ENCODE measurements around the gene ATP4B. TPM values are rescaled to one million over a fixed set of nuclear protein-coding genes. Genes with fewer than 3 reads are reported as not detected.

The ATP4B gene
- total RNA-seq, 1 experiment from 2014 or later = not detected

DNA sequence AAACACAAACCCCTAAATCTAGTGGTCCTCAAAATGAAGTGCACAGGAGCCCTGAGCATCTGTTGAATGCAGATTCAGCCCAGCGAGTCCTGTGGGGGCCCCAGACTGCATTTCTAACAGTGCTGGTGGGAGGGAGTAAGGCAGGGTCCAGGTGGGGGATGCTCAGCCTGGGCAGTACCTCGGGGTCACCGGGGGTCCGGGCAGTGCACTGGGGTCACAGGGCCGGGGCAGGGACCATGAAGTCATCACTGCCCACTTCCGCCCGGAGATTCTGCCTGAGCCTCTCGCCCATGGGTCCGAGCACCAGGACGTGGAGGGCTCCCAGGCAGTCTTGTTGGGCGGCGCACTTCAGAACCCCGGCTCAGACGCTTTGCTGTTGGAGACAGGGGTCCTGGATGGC, 838 bp upstream of the ATP4B start:
- CTCF ChIA-PET = no interaction called here
- Histone ChIP-seq H3K4me1 (ENCODE audit: control insufficient read depth in 1 of 2, insufficient read depth in 2 of 2, low read length in 2 of 2) (no peaks in the 10 kb centered on the region), H3K9me3 (ENCODE audit: control insufficient read depth in 1 of 2, insufficient read depth in 1 of 2, low read depth in 1 of 2, low read length in 2 of 2) (no peaks in the 10 kb centered on the region), H3K27ac (ENCODE audit: low read depth, low read length) (no peak overlapping the region), H2AFZ (ENCODE audit: low read depth, low read length, poor library complexity, severe bottlenecking) (no peak overlapping the region), H3K36me3 (ENCODE audit: control insufficient read depth in 1 of 2, insufficient read depth in 2 of 2, low read length in 2 of 2) (no peaks in the 10 kb centered on the region), H4K20me1 (ENCODE audit: insufficient read depth) (no peaks in the 10 kb centered on the region), H3K9me2 (ENCODE audit: insufficient read depth) (no peaks in the 10 kb centered on the region), H3K27me3 (ENCODE audit: insufficient read depth, low read length) (no peaks in the 10 kb centered on the region), H3K4me3 (replicated peaks in 1 of 2; ENCODE audit: low read depth in 1 of 2, low read length in 2 of 2) (no peak overlapping the region), H3K79me2 (ENCODE audit: insufficient read depth, low read length) (no peaks in the 10 kb centered on the region), H3K9ac (ENCODE audit: low read length) (no peak overlapping the region), H3K4me2 (ENCODE audit: low read length) (no peak overlapping the region)
- intact Hi-C loops (cut with micrococcal nuclease) = no loop called here
- ATAC-seq = no peak
- POLR2A ChIA-PET = no interaction called here
- BruUV-seq (replicated peaks) = no TSS peak
- TF ChIP-seq RAD21 (IDR thresholded peaks at IDR 0.05; ENCODE audit: low read depth) (no peak), EZH2phosphoT487 (IDR thresholded peaks at IDR 0.05; ENCODE audit: borderline replicate concordance) (no peak), SIN3A (IDR thresholded peaks at IDR 0.05; ENCODE audit: low read depth) (no peak), ELF1 (IDR thresholded peaks at IDR 0.05; ENCODE audit: borderline replicate concordance, low read depth) (no peak), SRF (IDR thresholded peaks at IDR 0.05; ENCODE audit: low read depth) (no peak), ZFX (IDR thresholded peaks at IDR 0.05) (no peak), SP1 (IDR thresholded peaks at IDR 0.05; ENCODE audit: low read depth) (no peak), FOSL1 (IDR thresholded peaks at IDR 0.05; ENCODE audit: low read depth) (no peak), ZNF274 (IDR thresholded peaks at IDR 0.05; ENCODE audit: low read depth, low read length) (no peak), JUND (IDR thresholded peaks at IDR 0.05) (no peak), YY1 (IDR thresholded peaks at IDR 0.05; ENCODE audit: extremely low read depth, insufficient replicate concordance, low read depth, low read length) (no peak), POLR2AphosphoS5 (IDR thresholded peaks at IDR 0.05; ENCODE audit: low read depth, low read length) (no peak), POLR2A (IDR thresholded peaks at IDR 0.05; ENCODE audit: borderline replicate concordance, extremely low read depth, insufficient read depth, insufficient read length) (no peak)
- TF ChIP-seq, protein P1, sequence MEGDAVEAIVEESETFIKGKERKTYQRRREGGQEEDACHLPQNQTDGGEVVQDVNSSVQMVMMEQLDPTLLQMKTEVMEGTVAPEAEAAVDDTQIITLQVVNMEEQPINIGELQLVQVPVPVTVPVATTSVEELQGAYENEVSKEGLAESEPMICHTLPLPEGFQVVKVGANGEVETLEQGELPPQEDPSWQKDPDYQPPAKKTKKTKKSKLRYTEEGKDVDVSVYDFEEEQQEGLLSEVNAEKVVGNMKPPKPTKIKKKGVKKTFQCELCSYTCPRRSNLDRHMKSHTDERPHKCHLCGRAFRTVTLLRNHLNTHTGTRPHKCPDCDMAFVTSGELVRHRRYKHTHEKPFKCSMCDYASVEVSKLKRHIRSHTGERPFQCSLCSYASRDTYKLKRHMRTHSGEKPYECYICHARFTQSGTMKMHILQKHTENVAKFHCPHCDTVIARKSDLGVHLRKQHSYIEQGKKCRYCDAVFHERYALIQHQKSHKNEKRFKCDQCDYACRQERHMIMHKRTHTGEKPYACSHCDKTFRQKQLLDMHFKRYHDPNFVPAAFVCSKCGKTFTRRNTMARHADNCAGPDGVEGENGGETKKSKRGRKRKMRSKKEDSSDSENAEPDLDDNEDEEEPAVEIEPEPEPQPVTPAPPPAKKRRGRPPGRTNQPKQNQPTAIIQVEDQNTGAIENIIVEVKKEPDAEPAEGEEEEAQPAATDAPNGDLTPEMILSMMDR (IDR thresholded peaks at IDR 0.05 in 2 of 3, conservative IDR thresholded peaks at IDR 0.05 in 1 of 3; ENCODE audit: borderline replicate concordance in 1 of 3, insufficient read depth in 1 of 3, low read depth in 2 of 3, low read length in 2 of 3) = no peak
- TF ChIP-seq, protein P2, sequence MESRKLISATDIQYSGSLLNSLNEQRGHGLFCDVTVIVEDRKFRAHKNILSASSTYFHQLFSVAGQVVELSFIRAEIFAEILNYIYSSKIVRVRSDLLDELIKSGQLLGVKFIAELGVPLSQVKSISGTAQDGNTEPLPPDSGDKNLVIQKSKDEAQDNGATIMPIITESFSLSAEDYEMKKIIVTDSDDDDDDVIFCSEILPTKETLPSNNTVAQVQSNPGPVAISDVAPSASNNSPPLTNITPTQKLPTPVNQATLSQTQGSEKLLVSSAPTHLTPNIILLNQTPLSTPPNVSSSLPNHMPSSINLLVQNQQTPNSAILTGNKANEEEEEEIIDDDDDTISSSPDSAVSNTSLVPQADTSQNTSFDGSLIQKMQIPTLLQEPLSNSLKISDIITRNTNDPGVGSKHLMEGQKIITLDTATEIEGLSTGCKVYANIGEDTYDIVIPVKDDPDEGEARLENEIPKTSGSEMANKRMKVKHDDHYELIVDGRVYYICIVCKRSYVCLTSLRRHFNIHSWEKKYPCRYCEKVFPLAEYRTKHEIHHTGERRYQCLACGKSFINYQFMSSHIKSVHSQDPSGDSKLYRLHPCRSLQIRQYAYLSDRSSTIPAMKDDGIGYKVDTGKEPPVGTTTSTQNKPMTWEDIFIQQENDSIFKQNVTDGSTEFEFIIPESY (IDR thresholded peaks at IDR 0.05; ENCODE audit: extremely low read depth, insufficient replicate concordance, low read length) = no peak
- RAD21 ChIA-PET (ENCODE audit: low non-redundant PET in 1 of 2, low total read pairs in 2 of 2, uncharacterized antibody in 2 of 2, unreplicated experiment in 2 of 2) = no interaction called here
- no peak for DNase-seq (ENCODE audit: low read depth, low spot score)
